ENCODE results near the gene GARNL3.

- TF ChIP-seq CTCF (IDR thresholded peaks at IDR 0.05) = no peak
- TF ChIP-seq POLR2A (IDR thresholded peaks at IDR 0.05) = no peak
These were observed 39.3 kb downstream of the GARNL3 start for GRCh38 chr9:127303830-127304229.
